Measurements from ENCODE around the gene CASP3. TPM values are rescaled to one million over a fixed set of nuclear protein-coding genes. Genes with fewer than 3 reads are reported as not detected.

Gene CASP3
- total and polyA plus RNA-seq, 9 of the 15 experiments (the other 6 are each of a cell fraction or from before 2014, with no cell fraction given) = 17.6 to 40.1 (median 31.8) TPM

DNA sequence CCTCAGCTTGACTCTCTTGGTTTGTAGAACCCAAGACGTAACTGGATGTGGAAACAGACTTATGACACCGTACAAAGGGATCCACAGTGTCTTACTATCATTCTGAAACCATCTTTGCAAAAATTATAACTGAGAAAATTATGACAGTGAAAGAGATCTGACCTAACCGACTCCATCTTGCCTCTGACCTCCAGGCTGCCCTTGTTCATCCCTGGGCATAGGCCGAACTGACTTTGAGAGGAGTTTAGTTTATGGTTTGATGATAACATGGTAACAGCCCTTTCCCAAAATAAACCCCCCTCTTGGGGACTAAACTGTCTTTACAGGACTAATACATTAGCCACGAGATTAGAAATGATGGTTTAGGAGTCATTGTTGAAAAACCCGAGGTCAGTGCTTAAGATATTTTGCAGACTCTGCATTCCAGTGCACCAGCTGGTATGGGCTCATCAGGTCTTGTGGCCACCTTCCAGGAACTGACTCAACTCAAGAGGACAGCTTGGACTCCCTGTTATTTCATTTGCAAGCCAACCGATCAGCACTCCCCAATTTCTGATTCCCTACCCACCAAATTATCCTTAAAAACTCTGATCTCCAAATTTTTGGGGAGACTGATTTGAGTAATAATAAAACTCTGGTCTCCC, 49.6 kb downstream of the CASP3 start (continued):
- TF ChIP-seq, protein P1, sequence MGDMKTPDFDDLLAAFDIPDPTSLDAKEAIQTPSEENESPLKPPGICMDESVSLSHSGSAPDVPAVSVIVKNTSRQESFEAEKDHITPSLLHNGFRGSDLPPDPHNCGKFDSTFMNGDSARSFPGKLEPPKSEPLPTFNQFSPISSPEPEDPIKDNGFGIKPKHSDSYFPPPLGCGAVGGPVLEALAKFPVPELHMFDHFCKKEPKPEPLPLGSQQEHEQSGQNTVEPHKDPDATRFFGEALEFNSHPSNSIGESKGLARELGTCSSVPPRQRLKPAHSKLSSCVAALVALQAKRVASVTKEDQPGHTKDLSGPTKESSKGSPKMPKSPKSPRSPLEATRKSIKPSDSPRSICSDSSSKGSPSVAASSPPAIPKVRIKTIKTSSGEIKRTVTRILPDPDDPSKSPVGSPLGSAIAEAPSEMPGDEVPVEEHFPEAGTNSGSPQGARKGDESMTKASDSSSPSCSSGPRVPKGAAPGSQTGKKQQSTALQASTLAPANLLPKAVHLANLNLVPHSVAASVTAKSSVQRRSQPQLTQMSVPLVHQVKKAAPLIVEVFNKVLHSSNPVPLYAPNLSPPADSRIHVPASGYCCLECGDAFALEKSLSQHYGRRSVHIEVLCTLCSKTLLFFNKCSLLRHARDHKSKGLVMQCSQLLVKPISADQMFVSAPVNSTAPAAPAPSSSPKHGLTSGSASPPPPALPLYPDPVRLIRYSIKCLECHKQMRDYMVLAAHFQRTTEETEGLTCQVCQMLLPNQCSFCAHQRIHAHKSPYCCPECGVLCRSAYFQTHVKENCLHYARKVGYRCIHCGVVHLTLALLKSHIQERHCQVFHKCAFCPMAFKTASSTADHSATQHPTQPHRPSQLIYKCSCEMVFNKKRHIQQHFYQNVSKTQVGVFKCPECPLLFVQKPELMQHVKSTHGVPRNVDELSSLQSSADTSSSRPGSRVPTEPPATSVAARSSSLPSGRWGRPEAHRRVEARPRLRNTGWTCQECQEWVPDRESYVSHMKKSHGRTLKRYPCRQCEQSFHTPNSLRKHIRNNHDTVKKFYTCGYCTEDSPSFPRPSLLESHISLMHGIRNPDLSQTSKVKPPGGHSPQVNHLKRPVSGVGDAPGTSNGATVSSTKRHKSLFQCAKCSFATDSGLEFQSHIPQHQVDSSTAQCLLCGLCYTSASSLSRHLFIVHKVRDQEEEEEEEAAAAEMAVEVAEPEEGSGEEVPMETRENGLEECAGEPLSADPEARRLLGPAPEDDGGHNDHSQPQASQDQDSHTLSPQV (IDR thresholded peaks at IDR 0.05) = peak; percentile 94
- TF ChIP-seq KLF6 (CRISPR knock-in tag; IDR thresholded peaks at IDR 0.05; ENCODE audit: borderline replicate concordance) = peak; percentile 71; the same call in 1 of the 2 replicates
- no peak for TF ChIP-seq ZNF174 (CRISPR knock-in tag; IDR thresholded peaks at IDR 0.05)
- TF ChIP-seq DDX20 (tag; IDR thresholded peaks at IDR 0.05; ENCODE audit: low read depth) = peak; percentile 69; the same call in 1 of the 2 replicates
- TF ChIP-seq ZNF175 (CRISPR knock-in tag; IDR thresholded peaks at IDR 0.05; ENCODE audit: low read depth) = 0 out of 2 replicates have a peak, but pooled peaks have one; percentile 48
- TF ChIP-seq SMAD3 (CRISPR knock-in tag; conservative IDR thresholded peaks at IDR 0.05) = no peak
- no peak for TF ChIP-seq ETV6 (IDR thresholded peaks at IDR 0.05; ENCODE audit: borderline replicate concordance in 1 of 2, low read depth in 2 of 2, low read length in 1 of 2)
- no peak for TF ChIP-seq ETV6 (CRISPR knock-in tag; IDR thresholded peaks at IDR 0.05; ENCODE audit: borderline replicate concordance)
- TF ChIP-seq RBM34 (IDR thresholded peaks at IDR 0.05; ENCODE audit: borderline replicate concordance, insufficient read depth, low read length) = no peak
- TF ChIP-seq NR2C1 (IDR thresholded peaks at IDR 0.05) = no peak
- peak; percentile 57; the same call in 1 of the 2 replicates for TF ChIP-seq NR2C1 (tag; IDR thresholded peaks at IDR 0.05)
- TF ChIP-seq ZNF134 (CRISPR knock-in tag; conservative IDR thresholded peaks at IDR 0.05) = no peak
- TF ChIP-seq, protein P2, sequence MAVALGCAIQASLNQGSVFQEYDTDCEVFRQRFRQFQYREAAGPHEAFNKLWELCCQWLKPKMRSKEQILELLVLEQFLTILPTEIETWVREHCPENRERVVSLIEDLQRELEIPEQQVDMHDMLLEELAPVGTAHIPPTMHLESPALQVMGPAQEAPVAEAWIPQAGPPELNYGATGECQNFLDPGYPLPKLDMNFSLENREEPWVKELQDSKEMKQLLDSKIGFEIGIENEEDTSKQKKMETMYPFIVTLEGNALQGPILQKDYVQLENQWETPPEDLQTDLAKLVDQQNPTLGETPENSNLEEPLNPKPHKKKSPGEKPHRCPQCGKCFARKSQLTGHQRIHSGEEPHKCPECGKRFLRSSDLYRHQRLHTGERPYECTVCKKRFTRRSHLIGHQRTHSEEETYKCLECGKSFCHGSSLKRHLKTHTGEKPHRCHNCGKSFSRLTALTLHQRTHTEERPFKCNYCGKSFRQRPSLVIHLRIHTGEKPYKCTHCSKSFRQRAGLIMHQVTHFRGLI (CRISPR knock-in tag; IDR thresholded peaks at IDR 0.05) = 0 out of 2 replicates have a peak, but pooled peaks have one; percentile 59
- no peak for TF ChIP-seq NR2F6 (CRISPR knock-in tag; IDR thresholded peaks at IDR 0.05)
- TF ChIP-seq U2AF1 (optimal IDR thresholded peaks at IDR 0.05; ENCODE audit: low read depth, low read length) = no peak
- no peak for TF ChIP-seq STAG1 (CRISPR knock-in tag; IDR thresholded peaks at IDR 0.05; ENCODE audit: borderline replicate concordance)
- TF ChIP-seq ZNF583 (CRISPR knock-in tag; IDR thresholded peaks at IDR 0.05) = no peak
- TF ChIP-seq CXXC5 (CRISPR knock-in tag; IDR thresholded peaks at IDR 0.05) = peak; percentile 59
- no peak for TF ChIP-seq HMGN3 (IDR thresholded peaks at IDR 0.05; ENCODE audit: borderline replicate concordance, extremely low read depth, insufficient read length, low read depth, low read length)
- TF ChIP-seq RBM17 (IDR thresholded peaks at IDR 0.05; ENCODE audit: borderline replicate concordance, low read depth, low read length) = no peak
- no peak for TF ChIP-seq TBL1XR1 (IDR thresholded peaks at IDR 0.05; ENCODE audit: low read length in 2 of 2)
- TF ChIP-seq, protein P3, sequence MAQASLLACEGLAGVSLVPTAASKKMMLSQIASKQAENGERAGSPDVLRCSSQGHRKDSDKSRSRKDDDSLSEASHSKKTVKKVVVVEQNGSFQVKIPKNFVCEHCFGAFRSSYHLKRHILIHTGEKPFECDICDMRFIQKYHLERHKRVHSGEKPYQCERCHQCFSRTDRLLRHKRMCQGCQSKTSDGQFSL (CRISPR knock-in tag; IDR thresholded peaks at IDR 0.05) = no peak
- TF ChIP-seq, protein P3 (tag; IDR thresholded peaks at IDR 0.05) = peak in 1 of 2 experiments; percentile 89; a peak in 2 of 4 replicates
